ENCODE results near the gene PI4K2A. TPM values are rescaled to one million over a fixed set of nuclear protein-coding genes. Genes with fewer than 3 reads are reported as not detected.

The PI4K2A gene
- total RNA-seq = 16.2 and 21.8 TPM in 2 replicates

DNA sequence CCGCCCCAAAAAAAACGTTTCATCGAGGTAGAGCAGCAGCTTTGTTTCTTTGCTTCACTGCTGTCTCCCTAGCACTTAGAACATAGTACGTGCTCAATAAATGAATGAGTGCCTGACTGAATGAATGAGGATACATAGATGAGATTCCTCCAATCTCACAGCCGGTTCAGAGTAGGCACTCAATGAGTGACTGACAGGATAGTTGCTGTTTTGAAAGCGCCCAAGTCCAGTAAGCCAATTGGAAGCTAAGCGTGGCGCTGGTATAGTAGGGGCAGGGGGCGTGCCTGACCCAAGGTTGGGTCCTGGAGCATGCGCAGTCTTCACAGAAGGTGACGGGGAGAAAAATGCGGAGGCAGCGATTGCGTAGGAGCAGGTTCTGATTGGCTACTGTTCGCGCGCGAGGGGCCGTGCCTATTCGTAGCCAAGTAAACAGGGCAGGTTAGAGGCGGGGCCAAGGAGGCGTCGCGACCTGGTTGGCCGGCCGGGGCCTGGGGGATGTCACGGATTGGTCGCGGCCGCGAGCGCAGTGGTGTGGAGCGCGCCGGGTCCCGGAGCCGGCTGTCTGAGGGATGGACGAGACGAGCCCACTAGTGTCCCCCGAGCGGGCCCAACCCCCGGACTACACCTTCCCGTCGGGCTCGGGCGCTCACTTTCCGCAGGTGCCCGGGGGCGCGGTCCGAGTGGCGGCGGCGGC lies at the start of gene PI4K2A:
Gene PI4K2A, plus strand, starts transcription at position 498 of the 694 bp plus-strand sequence. Its CDS starts 72 bp downstream, at position 570.

DNA sequence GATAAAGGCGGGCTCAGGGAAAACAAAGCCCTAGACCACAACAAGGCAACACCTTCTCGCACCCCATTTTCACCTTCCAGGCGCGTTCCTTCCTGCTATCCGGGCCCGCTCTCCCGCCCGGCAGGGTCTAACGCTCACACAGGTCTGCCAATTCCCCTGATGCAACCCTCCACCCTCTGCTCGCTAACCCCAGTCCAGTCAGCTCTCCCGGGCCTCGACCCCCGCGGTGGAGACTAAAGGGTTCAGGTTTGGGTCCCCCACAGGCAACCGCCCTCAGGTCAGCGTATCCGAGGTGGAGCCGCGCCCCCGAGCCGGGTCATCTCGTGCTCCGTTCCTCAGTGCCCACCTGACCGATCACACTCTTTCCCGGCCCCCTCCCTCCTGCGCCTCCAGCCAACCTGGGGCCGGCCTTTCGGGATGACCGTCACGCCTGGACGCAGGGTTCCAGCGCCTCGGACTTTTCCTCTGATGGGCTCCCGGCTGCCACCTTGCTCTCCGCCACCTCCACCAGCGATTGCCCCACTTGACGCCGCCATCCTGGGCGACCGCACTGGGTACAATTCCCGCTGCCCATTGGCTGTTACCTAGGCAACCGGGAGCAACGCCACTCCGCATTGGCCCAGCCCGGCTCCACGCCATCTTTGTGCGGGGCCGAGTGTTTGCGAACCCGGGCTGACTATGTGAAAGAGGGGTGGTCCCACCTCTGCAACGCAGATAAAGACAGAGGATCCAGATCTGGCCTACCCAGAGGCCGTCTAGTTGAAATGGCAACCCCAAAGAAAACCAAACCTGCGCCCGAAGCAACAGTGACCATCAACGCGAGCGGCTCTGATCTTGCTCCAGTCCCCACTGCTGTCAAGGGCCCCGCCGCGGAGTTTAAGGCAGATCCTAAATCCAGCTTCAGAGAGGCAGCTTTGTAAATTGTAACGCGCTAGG lies 7.3 kb upstream of the PI4K2A start, which contains the start of gene MORN4:
Gene MORN4, minus strand, starts transcription at position 552 of the 936 bp plus-strand sequence. CDS start 13,847 bp downstream, outside the sequence.

DNA sequence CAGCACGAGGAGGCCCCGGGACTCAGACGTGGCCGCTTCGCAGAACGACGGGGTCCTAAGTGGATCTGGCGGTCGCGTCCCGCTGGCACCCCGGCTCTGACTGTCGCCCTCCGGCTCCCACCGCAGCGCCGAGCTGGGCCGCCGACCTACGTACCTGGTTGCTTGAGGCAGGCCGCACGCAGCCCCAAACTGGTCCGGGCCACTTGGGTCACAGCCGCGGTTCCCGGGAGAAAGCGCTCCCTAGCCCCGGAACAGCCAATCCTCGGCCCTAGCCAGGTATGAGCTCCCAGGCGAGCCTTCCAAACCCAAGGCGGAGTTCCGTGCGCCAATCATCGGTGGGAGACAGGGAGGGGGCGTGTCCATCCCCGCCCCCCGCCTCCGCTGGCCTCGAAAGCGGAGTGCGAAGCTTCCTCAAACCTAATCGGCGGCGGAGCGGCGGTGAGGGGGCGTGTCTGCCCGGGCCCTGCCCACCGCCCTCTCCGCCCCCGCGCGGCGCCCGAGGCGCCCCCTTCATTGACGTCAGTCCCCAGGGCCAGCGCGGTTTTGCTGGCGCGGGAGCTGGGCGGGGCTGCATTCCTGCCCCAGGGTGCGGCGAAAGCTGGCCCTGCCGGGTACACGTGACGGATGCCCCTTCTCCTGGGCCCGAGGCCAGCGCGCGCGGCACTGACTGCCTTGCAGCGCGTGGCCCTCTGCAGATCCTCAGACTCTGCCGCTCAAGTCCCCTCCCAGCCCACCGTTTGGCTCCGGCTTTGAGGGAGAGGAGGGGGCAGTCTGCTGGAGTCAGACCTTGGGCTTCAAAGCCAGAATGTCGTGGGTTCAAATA lies 46.7 kb downstream of the PI4K2A start, which contains the start of gene AVPI1:
Gene AVPI1, minus strand, starts transcription at position 280 of the 823 bp plus-strand sequence. CDS start 7,336 bp downstream, outside the sequence.

DNA sequence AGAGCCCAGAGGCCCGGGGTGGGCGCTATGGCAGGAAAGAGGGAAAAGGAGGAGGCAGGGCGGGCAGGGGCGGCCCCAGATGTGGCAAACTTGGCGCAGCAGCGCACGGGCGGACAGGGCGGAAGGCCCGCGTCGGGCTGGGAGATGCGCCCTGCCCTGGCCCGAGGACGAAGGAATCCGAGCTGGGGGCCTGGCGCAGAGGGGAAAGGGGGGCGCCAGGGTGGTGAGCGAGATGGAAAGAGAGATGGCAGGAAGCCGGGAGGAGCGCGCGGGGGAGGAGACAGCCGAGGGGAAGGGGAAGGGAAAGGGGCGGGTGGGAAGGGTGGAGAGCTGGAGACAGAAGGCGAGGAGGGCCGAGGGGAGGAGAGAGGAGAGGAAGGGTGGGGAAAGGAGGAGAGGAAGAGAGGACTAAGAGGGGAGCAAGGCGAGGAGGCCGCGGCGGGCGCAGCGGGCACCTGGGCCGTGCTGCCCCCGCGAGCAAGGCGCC lies 72.9 kb downstream of the PI4K2A start, which contains the start of gene MARVELD1:
Gene MARVELD1, plus strand, starts transcription at position 392 of the 487 bp plus-strand sequence. CDS start 147 bp downstream, outside the sequence.

Other genes starting within 250 kb of the PI4K2A start
- gene RRP12, start 239.3 kb upstream of the PI4K2A start, total RNA-seq = 8.5 and 13.2 TPM in 2 replicates
- 280 and 341 TPM in 2 replicates for gene PGAM1, start 214.5 kb upstream of the PI4K2A start, total RNA-seq
- 35.3 and 37.1 TPM in 2 replicates for gene EXOSC1, start 194.7 kb upstream of the PI4K2A start, total RNA-seq
- 36.0 and 47.1 TPM in 2 replicates for gene ZDHHC16, start 194.5 kb upstream of the PI4K2A start, total RNA-seq
- 41.4 and 45.8 TPM in 2 replicates for gene MMS19, start 142.2 kb upstream of the PI4K2A start, total RNA-seq
- gene UBTD1, start 141.7 kb upstream of the PI4K2A start, total RNA-seq = 16.4 and 21.3 TPM in 2 replicates
- gene ANKRD2, start 67.9 kb upstream of the PI4K2A start, total RNA-seq = 0.71 and 1.2 TPM in 2 replicates
- gene HOGA1, start 56.3 kb upstream of the PI4K2A start, total RNA-seq = 0.28 and 1.1 TPM in 2 replicates
- gene C10orf62, start 51.0 kb upstream of the PI4K2A start, total RNA-seq = 0.14 TPM in 1 of 2 replicates, not detected in the other
- 5.5 and 8.8 TPM in 2 replicates for gene MORN4, start 7.2 kb upstream of the PI4K2A start, total RNA-seq
- 28.0 and 44.7 TPM in 2 replicates for gene AVPI1, start 46.6 kb downstream of the PI4K2A start, total RNA-seq
- gene MARVELD1, start 73.1 kb downstream of the PI4K2A start, total RNA-seq = 15.5 and 19.9 TPM in 2 replicates
- 16.9 and 20.2 TPM in 2 replicates for gene ZFYVE27, start 96.5 kb downstream of the PI4K2A start, total RNA-seq
- not detected in 2 replicates for gene SFRP5, start 131.3 kb downstream of the PI4K2A start, total RNA-seq
- gene GOLGA7B, start 209.2 kb downstream of the PI4K2A start, total RNA-seq = under 0.01 TPM in 1 of 2 replicates, not detected in the other